HG02798 (cell line): ENCODE data around the gene OR2T8.

Source experiments
- ATAC-seq: cut with Tn5 transposase; IDR thresholded peaks from one replicate; pipeline ENCODE4 v1.9.1; 2021; ENCODE audit warnings: mild to moderate bottlenecking; ENCODE audit not compliant: unreplicated experiment, poor library complexity

The OR2T8 gene

GRCh38 chr1:247919952-247920351, at the start of gene OR2T8:
Gene OR2T8 (plus strand): TSS chr1:247920252. CDS start chr1:247921018, 766 bp downstream.
- ATAC-seq, result no peak

GRCh38 chr1:247883346-247883745, 36.7 kb upstream of the OR2T8 start:
- no peak for ATAC-seq

GRCh38 chr1:247884797-247885413, 35.1 kb upstream of the OR2T8 start:
- ATAC-seq, result no peak

- no peak for ATAC-seq
Measured at GRCh38 chr1:247895163-247895637, 24.9 kb upstream of the OR2T8 start, which contains the start of gene OR2W3. Gene OR2W3 (plus strand): TSS chr1:247895587. CDS start chr1:247895587, 0 bp downstream.

- no peak for ATAC-seq
Measured at GRCh38 chr1:247895976-247896375, 24.1 kb upstream of the OR2T8 start.

GRCh38 chr1:247904122-247904521, 15.9 kb upstream of the OR2T8 start:
- ATAC-seq, result no peak

GRCh38 chr1:247905181-247905580, 14.9 kb upstream of the OR2T8 start:
- ATAC-seq, result no peak

GRCh38 chr1:247905910-247906503, 14.0 kb upstream of the OR2T8 start:
- no peak for ATAC-seq

- no peak for ATAC-seq
Measured at GRCh38 chr1:247906504-247907047, 13.5 kb upstream of the OR2T8 start.

- ATAC-seq, result no peak
Measured at GRCh38 chr1:247908766-247909165, 11.3 kb upstream of the OR2T8 start.

- ATAC-seq, result no peak
Measured at GRCh38 chr1:247913786-247914185, 6.3 kb upstream of the OR2T8 start.

- ATAC-seq, result no peak
Measured at GRCh38 chr1:247914941-247915662, 5.0 kb upstream of the OR2T8 start.

GRCh38 chr1:247923941-247924340, 3.9 kb downstream of the OR2T8 start:
- no peak for ATAC-seq

- no peak for ATAC-seq
Measured at GRCh38 chr1:247924868-247925267, 4.8 kb downstream of the OR2T8 start, which contains the start of gene OR2AJ1. Gene OR2AJ1 (plus strand): TSS chr1:247924889. CDS start chr1:247933769, 8,880 bp downstream.

- ATAC-seq, result no peak
Measured at GRCh38 chr1:247933989-247934388, 13.9 kb downstream of the OR2T8 start.

GRCh38 chr1:247935781-247936180, 15.7 kb downstream of the OR2T8 start:
- no peak for ATAC-seq

- ATAC-seq, result no peak
Measured at GRCh38 chr1:247936415-247936814, 16.4 kb downstream of the OR2T8 start.

- peak; percentile 100 for ATAC-seq
Measured at GRCh38 chr1:247936965-247937734, 17.1 kb downstream of the OR2T8 start.

GRCh38 chr1:247942624-247943023, 22.6 kb downstream of the OR2T8 start:
- ATAC-seq, result no peak

GRCh38 chr1:247948558-247948957, 28.5 kb downstream of the OR2T8 start, which contains the start of gene OR2L8:
Gene OR2L8 (plus strand): TSS chr1:247948858. CDS start chr1:247948858, 0 bp downstream.
- ATAC-seq, result no peak
